Fibroblast of the conjunctiva (primary cell): Measurements from ENCODE around the gene OPALIN.

ENCODE experiments used
- DNase-seq: peaks from one replicate; pipeline ENCODE4 v3.0.0-alpha.2; 2010; ENCODE audit warnings: low read depth

OPALIN gene

DNA sequence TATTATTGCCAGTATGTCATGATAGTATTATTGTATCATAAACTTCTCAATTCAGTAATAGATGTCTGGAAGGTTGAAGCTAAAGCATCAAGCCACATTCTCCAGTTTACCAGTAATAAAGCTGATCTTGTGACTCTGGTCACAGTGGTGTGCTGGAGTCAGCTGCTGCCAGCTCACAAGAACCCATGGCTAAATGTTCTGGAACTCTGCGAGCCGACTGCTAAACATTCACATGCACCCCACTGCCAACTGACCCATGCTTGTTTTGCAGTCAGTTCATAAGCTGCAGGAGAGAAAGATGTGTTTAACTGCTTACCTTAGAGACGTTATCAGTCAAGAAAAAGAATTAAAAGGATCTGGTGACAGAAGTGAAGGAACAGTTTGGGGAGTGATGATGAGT, 60.4 kb downstream of the OPALIN start:
- DNase-seq, result no peak

DNA sequence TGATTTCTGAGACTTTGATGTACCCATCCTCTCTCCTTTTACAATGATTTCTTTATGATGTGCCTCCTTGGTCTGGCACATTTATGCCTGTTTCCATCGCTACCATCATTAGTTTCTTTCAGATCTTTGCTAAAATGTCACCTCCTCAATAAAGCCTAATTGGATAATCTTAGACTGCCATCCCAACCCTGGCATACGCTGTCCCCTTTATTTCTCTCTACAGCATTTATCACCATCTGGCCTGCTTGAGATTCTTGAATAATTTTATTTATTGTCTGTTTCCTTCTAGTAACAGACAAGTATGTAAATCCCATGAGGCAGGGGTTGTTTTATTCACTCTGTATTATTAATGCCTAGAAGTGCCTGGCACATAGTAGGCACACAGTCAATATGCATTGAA, 61.3 kb downstream of the OPALIN start:
- DNase-seq, result no peak

DNA sequence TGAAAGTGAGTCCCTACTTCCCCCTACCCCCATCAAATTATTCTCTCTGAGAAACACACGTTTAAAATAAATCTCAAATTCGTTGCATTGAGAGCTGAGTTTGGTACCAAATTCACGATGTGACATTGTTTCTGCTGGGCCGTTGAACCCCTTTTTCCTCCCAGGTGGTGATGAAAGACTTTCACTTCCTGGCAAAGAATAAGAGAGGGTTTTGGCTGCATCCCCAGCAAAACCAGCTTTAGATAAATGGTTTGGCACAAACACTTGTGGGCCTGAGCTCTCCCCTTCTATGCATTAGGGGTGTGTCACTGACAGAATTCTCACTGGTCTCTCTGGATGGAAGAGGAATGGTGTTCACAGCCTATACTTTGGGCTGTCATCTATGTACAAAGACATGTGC, 63.3 kb downstream of the OPALIN start:
- DNase-seq, result no peak
